Activated CD4-positive, alpha-beta T cell treated with anti-CD3 and anti-CD28 coated beads, Interleukin-2, amount 50 U/mL, for 1 hour (primary cell): ENCODE data around the gene FXR2.
"Not testable (repeated sequence)": the region's sequence is repeated elsewhere in the genome, so short reads cannot be mapped to it uniquely, and the experiment has no call there.

Source experiments
- DNase-seq: peaks from one replicate; pipeline ENCODE4 v3.0.0-alpha.2; 2020

The FXR2 gene

DNA sequence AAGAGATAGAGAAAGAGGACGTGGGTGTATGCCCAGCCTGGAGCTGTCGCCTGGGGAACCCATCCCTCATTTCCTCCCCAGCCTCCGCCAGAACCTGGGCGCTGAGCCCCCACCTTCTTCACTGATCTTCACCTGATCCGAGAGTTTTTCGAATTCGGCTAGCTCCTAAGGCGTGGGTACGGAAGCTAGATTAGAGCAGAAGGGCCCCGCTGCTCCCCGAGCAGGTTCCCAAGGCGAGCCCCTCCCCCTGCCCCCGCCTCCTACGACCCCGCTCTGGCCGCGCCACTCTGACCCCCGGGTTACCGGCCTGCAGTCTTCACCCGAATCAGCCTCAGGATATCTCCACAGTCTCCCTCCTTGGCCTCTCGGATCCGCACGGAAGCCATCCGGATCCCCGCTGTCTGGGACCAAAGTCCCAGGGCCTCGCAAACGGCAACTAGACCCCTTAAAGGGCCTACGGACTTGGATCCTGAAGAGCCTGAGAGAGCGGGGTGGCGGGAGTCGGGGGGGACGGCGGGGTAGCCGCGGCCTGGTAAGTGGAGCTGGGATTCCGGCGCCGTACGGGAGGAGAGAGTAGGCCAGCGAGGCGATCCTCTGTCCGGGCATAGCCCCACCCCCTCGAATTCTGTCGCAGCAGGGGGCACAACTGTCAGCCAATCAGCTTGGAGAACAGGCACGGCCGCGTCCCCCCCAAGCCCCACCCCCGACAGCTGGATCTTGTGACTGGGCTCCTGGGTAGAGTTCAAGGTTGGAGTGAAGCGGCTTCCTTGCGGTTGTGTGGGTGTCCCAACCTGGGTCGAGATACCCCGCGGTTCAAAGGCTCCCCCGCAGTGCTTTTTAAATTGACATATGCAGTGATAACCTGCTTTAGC is 12.8 kb upstream of the FXR2 start, which contains the start of gene SAT2:
TSS of gene SAT2 (minus strand) at position 572 of the 872 bp plus-strand sequence. CDS start at position 386, 186 bp downstream.
- DNase-seq, result peak; percentile 79

DNA sequence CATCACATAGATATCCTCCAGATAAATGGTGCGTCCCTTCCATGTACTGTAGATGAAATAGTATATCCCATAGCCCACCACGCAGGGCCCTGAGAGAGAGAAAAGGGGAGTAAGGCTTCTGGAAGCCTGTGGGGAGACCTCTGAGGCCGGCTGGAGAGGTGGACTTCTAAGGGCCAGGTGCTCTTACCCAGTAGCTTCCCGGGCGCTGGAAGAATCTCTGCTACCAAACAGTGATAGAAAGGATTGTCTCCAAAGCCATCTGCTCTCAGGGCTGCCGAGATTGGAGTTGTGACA is 12.2 kb upstream of the FXR2 start:
- DNase-seq, result no peak

DNA sequence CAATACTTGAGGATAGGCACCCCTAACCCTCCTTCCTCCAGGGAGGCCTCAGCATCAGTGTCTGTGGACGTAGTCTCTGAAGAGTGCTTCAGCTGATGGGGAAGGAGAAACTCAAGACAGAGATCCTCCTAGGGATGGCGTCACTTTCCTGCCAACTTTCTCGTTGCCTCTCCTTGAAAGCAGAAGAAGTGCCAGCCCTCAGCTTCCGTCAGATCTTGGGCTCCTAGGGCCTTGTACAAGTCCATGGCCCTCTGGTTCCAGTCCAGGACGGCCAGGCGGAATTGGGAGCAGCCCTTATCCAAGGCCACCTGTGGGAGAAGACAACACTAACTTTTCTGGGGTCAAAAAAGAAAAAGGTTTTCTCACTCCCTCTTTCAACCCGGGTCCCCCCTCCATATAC is 11.6 kb upstream of the FXR2 start:
- DNase-seq, result no peak

DNA sequence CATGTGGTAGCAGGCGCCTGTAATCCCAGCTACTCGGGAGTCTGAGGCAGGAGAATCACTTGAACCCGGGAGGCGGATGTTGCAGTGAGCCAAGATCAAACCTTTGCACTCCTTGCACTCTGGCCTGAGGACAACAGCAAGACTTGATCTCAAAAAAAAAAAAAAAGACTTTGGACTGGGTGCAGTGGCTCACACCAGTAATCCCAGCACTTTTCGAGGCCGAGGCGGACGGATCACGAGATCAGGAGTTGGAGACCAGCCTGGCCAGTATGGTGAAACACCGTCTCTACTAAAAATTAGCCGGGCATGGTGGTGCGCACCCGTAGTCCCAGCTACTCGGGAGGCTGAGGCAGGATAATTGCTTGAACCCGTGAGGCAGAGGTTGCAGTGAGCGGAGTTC is 11.1 kb upstream of the FXR2 start:
- not testable (repeated sequence) for DNase-seq

DNA sequence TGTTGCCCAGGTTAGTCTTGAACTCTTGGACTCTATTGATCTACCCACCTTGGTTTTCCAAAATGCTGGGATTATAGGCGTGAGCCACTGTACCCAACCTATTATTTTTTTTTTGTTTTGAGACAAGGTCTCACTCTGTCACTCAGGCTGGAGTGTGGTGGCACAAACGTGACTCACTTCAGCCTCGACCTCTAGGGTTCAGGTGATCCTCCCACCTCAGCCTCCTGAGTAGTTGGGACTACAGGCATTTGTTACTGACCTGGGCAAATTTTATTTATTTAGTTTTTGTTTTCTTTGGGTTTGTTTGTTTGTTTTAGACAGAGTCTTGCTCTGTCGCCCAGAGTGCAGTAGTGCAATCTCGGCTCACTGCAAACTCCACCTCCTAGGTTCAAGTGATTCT is 9.0 kb upstream of the FXR2 start:
- no peak for DNase-seq

DNA sequence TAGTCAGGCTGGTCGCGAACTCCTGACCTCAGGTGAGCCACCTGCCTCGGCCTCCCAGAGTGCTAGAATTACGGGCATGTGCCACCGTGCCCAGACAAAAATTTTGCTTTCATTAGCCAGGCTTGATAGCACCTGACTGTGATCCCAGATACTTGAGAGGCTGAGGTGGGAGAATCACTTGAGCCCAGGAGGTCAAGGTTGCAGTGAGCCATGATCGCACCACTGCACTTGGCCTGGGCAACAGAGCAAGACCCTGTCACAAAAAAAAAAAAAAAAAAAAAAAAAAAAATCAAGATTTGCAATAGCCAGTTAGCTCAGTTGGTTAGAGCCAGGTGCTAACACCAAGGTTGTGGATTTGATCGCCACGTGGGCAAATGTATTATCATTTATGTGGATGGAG is 6.1 kb upstream of the FXR2 start:
- DNase-seq, result no peak

DNA sequence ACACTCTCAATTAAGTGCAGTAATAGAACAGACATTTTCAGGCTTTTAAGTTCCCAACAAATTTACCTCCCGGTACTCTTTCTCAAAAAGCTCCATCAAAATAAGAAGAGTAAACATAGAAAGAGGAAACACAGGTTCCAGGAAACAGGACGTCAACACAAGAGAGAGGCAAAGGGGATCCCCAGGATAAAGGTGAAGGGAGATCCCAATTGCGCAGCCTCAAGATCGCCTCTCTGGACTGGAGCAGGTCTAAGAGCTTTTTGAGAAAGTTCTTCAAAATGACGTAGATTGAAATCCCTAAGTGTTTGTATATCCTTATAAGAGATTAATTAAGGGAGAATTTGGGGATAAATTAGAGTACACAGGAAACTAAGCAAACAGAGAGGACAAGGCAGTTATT is 3.9 kb upstream of the FXR2 start:
- no peak for DNase-seq

DNA sequence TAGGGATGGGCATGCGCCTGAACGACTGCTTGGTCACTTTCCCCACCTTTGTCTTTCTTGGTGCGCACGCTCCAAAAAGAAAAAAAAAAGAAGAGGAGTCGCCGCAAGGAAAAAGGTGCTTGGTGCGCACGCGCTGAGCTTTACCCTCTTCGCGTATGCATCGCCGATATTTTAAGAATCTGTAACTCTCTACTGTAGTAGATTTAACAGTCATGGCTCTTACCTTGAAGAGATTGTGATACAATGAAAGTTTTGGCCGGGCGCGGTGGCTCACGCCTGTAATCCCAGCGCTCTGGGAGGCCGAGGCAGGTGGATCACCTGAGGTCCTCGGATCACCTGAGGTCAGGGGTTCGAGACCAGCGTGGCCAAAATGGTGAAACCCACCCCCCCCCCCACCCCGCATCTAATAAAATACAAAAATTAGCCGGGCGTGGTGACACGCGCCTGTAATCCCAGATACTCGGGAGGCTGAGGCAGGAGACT is 609 bp upstream of the FXR2 start:
- no peak for DNase-seq

DNA sequence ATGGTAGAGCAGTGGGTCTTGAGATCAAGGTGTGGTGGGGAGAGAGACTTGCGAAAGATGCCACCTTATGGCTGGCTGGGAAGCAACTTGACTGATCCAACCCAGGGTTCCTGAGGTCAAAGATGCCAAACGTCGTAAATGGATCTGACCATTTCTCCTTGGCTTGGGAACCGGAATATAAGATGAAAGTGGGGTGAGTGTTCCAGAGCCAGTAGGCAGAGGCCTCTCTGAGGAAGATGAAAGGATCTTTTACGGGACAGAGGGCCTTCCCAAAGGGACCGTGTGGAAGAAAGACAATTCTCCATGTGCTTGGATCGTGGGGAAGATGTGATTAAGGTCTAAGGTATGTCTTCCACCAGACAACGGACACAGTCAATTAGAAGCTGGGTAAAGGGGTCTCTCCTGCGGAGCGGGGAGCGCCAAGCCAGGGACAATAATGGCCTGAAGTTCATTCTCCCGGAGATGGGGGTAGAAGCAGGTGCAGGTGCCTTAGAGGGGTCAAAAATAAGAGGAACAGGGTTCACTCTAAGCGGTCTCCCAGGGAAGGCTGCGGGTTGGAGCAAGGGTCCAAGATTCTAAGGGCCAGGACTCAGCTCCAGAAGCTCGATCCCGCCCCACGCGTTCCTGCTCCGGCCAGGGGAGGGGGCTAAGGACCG is 800 bp downstream of the FXR2 start:
- DNase-seq, result no peak

DNA sequence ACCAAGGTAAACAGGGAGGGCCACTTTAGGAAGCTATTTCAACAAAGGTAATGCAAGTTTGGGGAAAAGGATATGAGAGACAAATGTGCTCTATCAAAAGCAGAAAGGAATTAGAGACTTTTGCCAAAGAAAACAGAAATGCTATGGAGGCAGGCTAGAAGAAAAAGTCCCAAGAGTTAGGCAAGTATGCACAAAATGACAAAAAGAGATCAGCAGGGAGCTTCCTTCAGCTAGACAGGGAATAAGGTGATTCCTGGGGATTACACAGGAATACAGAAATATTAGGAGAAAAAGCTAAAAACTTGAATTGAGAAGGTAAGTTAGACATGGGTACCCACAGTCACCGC is 2.4 kb downstream of the FXR2 start:
- no peak for DNase-seq

DNA sequence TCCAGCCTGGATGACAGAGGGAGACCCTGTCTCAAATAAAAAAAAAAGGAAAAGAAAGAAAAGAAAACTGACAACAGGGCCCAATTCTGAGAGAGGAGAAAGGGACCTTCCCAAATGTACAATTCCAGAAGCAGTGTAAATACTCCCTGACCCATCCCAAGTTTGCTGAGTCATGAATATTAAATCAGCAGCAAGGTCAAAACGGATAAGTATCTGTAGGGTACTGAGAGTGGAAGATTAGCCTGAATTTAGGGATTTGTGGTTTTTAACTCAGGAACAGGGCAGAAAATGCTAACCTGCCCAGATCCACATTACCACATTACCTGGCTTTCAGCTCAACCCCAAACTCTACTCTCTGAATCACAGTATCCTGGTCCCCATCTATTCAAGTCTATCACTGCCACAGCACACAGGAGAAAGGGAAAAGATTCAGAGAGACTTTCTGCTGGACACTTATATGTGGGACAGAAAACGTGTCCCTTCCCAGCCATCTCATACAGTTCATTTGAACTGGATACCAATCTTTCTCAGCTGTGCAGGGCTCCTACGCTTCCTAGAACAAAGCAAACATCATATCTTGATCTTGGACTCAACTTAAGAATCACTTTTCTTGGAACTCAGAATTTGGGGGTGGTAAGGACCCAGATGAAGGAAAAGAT is 2.9 kb downstream of the FXR2 start:
- no peak for DNase-seq

DNA sequence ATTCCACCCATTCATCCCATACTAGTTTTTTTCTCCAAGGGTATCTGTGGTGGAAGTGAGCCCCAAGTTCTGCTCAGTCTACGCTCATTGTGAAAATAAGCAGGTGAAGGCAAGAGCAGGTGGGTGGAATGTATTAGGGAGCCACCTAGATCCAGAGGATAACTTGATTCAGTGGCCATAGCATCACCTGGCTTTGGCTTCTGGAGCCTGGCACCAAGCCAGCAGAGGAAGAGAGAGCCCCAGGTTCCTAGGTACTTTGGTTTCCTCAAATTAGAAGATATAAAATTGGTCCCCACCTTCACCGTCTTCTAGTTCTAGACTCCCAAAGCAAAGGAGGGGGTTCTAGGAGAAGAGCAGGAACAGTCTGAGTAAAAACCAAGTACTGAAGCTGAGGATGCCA is 4.1 kb downstream of the FXR2 start:
- no peak for DNase-seq

DNA sequence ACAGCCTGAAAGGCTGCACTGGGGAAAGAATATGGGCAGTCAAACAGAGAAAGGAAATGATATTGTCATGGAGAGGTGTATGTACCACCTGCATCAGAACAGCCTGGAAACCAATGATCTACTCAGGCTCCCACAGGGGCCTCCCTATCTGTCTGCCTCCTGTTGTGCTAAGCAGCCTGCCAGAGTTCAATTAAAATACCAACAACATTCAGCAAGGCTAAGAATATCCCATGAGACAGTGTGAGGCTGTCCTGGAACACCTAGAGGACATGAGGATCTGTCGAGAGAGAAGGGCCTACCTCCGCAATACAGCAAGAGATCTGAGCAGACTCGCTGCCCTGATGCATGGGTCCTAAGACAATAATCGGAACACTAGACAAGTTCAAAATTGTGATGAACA is 8.4 kb downstream of the FXR2 start:
- no peak for DNase-seq

DNA sequence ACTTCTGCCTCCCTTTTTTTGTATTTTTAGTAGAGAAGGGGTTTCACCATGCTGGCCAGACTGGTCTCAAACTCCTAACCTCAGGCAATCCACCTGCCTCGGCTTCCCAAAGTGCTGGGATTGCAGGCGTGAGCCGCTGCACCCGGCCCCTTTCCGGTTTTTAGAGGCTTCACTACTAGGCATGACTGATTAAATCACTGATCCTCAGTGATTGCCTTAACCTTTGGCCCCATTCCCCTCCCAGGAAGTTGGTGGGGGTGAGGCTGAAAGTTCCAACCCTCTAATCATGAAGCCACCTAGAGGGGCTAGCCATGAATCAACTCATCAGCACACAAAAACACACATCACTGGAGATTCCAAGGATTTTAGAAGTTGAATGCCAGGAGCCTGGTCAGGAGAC is 17.1 kb downstream of the FXR2 start:
- DNase-seq, result not testable (repeated sequence)

DNA sequence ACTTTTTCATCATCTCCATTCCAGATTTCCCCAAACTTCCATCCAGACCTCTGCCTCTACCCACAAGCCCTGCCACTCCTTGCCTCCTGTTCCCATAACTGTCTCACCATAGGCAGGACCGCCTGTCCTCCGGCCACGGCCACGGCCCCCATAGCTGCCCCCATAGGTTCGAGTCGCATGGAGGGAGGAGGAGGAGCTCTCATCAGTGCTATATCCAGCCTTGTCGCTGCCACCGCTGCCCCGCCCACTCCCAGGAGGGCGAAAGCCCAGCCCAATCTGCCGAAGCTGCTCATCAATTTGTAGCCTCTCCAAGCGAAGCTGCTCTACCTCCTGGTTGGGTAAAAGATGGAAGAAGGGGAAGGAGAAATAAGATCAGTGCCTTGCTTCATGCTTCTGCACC is 21.4 kb downstream of the FXR2 start:
- no peak for DNase-seq

DNA sequence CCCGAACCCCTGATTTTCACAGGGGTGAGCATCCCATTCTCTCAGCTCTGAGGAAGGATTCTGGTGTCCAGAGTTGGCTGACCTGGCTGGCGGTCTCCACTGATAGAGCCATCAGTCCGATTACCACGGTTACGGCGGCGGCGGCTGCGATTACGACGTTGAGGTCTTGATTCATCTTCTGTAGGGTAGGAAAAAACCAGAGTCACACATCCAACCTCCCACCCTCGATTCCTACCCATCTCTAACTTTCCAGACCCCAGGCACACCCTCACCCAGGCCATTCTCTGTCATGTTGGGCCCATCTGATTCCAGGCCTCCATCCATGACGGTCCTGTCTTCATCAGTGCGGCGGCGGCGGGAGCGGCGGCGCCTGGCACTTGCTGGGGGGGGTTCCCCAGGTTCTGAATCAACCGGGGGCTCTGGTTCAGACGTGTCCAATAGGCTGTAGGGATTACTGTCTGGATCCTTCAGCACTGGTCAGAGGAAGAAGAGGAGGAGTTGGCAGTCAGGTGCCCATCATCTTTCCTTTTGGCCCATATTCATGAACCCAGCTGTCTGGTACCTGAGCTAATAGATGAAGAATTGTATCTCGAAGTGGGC is 22.2 kb downstream of the FXR2 start:
- DNase-seq, result no peak

DNA sequence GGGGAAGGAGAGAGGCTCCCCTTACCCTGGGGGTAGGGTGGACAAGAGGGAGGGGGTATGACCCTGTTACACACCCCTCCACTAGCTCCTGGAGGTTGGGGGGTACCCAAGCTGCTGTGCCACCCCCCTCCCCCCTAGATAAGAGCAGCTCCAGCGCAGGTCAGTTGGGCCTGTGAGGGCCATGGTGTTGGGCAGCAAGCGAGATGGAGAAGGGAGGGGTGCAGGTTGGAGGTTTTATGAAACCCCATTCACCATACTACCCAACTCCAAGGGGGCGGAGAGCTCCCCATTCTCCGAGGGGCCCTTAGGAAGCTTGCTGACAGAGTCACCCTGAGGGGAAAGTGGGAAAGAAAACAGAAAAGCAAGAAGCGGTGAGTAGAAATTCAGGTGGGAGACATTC is 23.1 kb downstream of the FXR2 start:
- no peak for DNase-seq

DNA sequence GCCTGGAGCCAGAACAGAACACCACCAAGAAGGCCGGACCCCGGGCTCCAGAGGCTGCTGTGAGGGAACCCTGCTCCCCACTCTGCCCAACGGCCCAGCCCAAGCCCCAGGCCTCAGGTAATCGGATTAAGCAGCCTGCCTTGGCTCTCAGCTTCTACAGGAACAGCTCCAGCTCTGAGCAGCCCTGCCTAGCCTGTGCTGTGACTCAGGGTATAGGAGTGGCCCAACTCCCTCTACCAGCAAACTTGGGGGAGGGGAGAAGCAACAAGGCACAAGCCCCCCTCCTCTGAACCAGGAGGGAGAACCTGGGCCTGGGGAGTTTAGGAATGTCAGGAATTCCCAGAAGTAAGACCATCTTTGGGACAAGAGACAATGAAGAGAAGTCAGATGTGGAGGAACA is 24.0 kb downstream of the FXR2 start:
- no peak for DNase-seq

DNA sequence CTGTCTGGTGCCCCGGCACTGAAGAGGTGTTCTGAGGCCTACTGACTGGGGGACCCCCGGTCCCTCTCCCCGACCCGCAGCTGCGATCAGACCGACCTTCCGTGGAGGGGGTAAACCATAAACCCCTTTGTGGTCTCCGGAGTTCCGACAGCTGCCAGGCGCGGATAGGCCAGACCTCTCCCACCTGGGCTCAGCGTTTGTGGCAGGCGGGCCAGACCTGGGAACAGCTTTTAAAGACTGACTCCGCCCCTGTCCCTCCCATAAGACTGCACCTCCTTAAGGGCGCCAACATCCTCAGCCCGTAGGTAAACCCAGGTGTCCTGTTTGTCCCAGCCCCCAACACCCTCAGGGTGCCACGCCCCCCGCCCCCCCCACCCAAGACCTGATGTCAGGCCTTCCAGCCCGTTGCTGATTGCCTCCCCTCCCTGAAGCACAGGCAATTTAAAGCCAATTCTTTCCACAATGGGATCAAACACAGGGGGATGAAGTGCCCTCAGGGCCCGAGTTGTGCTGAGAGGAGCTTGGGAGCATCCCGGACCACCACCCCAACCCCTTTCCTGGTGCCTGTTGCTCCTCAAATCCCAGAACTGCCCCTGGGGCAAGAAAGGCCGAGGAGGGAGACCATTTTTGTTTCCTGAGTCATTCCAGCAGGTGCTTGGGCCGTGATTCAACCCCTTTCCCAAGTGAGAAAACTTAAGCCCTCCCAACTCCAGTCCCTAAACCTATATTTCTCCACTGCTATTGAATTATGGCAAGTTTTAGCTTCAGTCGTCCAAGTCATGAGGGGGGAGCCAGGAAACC is 24.6 kb downstream of the FXR2 start, which contains the start of gene SOX15:
TSS of gene SOX15 (minus strand) at position 204 of the 801 bp plus-strand sequence. CDS start 418 bp downstream, outside the sequence.
- no peak for DNase-seq

DNA sequence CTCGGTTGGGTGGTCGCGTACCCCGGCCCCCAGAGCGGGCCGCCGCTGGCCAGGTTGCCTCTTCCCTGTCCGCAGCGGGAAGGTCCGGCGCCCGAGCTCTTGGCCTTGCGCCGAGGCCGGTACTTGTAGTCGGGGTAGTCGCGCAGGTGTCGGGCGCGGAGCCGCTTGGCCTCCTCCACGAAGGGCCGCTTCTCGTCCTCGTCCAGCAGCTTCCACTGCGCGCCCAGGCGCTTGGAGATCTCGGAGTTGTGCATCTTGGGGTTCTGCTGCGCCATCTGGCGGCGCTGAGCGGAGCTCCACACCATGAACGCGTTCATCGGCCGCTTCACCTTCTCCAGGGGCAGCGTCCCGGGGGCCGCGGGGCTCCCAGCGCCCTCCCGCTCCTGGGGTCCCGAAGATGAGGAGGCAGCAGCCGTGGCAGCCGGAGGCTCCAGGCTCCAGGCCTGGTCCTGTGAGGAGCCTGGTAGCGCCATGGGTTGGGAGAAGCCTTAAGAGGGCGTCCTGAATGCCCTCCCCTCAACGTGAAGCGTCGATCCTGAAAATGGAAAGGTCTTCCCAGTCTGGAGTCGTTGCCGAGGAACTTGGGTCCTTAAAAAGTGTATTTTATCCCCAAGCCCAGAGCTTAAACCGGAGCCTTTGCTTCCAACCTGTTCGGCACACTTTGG is 25.4 kb downstream of the FXR2 start:
- DNase-seq, result peak; percentile 65

DNA sequence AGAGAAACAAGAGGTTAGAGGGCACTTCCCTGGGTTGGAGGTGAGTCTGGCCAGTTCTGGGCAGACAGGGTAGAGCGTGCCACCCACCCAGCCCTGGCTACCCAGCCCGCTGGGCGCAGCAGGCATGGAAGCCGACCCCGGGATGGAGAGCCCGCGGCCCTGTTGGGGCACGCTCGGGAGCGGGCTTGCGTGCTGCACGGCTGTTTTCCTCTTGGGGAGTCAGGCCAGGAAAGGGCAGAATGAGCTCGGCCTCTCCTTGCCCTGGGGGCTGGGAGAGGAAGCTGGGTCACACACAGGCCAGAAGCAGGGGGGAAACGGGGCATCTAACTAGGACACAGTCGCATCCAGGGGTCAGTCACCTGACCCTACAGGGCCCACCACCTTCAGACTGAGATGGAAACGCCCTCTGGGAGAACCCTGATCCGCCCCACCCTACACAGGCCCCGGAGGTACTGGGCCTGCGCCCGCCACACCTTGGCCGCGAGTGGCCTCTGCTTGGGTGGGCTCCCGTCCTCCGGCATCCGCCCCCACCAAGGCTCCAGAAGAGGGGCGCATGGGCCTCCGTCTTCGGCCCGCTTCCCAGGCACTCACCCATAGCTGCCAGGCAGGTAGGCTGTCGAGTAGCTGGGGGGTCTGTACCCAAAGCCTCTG is 26.0 kb downstream of the FXR2 start:
- DNase-seq, result no peak
